Tibial nerve (tissue), 4 donors: ENCODE results near the gene PPP1R3G.

Experiments
- CTCF ChIP-seq, 5 experiments: fragments of 200-600 bp in 3 of 5; fragments of 450-650 bp in 2 of 5; sonication (generic) in 3 of 5; IDR thresholded peaks; one replicate each; pipeline ENCODE4 v1.5.1; 2016 to 2019; ENCODE audit warnings: antibody characterized with exemption in 5 of 5, mild to moderate bottlenecking in 3 of 5, moderate library complexity in 2 of 5
- EP300 ChIP-seq, 2 donors: sonication (generic); formaldehyde crosslinking; IDR thresholded peaks; one replicate each; pipeline ENCODE4 v1.6.1; 2017; ENCODE audit warnings: antibody characterized with exemption in 2 of 2, mild to moderate bottlenecking in 1 of 2
- POLR2A ChIP-seq, 2 donors: fragments of 450-650 bp; IDR thresholded peaks; one replicate each; pipeline ENCODE4 v1.6.1; 2017; ENCODE audit warnings: antibody characterized with exemption in 2 of 2, mild to moderate bottlenecking in 2 of 2, moderate library complexity in 2 of 2

GRCh38 chr6:5095236-5095635, 10.1 kb downstream of the PPP1R3G start:
- no peak for TF ChIP-seq CTCF (IDR thresholded peaks at IDR 0.05)
- no peak for TF ChIP-seq EP300 (IDR thresholded peaks at IDR 0.05)
- TF ChIP-seq POLR2A (IDR thresholded peaks at IDR 0.05), result no peak
